Mesenchymal stem cell (in vitro differentiated cells and primary cell): Measurements from ENCODE around the gene TSC1.

Source experiments
- DNase-seq: peaks from one replicate; pipeline ENCODE4 v3.0.0-alpha.2; 2013
- H2AFZ ChIP-seq: one replicate; pipeline ENCODE4 v1.6.1; 2013; ENCODE audit warnings: low read depth, mild to moderate bottlenecking, control low read depth, inconsistent platforms, low read length, moderate library complexity
- H2AK5ac ChIP-seq: 2 replicates; pipeline ENCODE4 v1.6.1; 2013; ENCODE audit warnings: low read length, moderate library complexity, mild to moderate bottlenecking, inconsistent platforms; ENCODE audit not compliant: severe bottlenecking
- H2BK120ac ChIP-seq: one replicate; pipeline ENCODE4 v1.6.1; 2013; ENCODE audit warnings: low read depth, mild to moderate bottlenecking, inconsistent platforms, low read length, moderate library complexity
- H2BK12ac ChIP-seq, 2 experiments: one replicate each; pipeline ENCODE4 v1.6.1; 2013; ENCODE audit warnings: inconsistent platforms in 2 of 2, low read length in 2 of 2, mild to moderate bottlenecking in 2 of 2, moderate library complexity in 2 of 2, control low read depth in 1 of 2
- H2BK15ac ChIP-seq: one replicate; pipeline ENCODE4 v1.6.1; 2013; ENCODE audit warnings: mild to moderate bottlenecking, low read depth, inconsistent platforms; ENCODE audit not compliant: poor library complexity, severe bottlenecking
- H2BK5ac ChIP-seq: 2 replicates; pipeline ENCODE4 v1.6.1; 2013; ENCODE audit warnings: low read depth, mild to moderate bottlenecking, low read length, control low read depth, inconsistent platforms; ENCODE audit not compliant: poor library complexity, severe bottlenecking
- H3K14ac ChIP-seq, 2 experiments: one replicate each; pipeline ENCODE4 v1.6.1; 2013; ENCODE audit warnings: inconsistent platforms in 2 of 2, low read length in 2 of 2, control low read depth in 1 of 2, mild to moderate bottlenecking in 1 of 2, moderate library complexity in 1 of 2
- H3K18ac ChIP-seq, 2 experiments: one replicate each; pipeline ENCODE4 v1.6.1; 2013; ENCODE audit warnings: inconsistent platforms in 2 of 2, low read length in 2 of 2, control low read depth in 1 of 2, low read depth in 1 of 2, mild to moderate bottlenecking in 1 of 2
- H3K23ac ChIP-seq, 2 experiments: one replicate each; pipeline ENCODE4 v1.6.1; 2013; ENCODE audit warnings: inconsistent platforms in 2 of 2, low read length in 2 of 2, mild to moderate bottlenecking in 2 of 2, moderate library complexity in 2 of 2, control low read depth in 1 of 2
- H3K27ac ChIP-seq: 2 replicates; pipeline ENCODE4 v1.5.1; 2013; ENCODE audit warnings: mild to moderate bottlenecking, moderate library complexity, low read length, control low read depth, inconsistent platforms; ENCODE audit not compliant: poor library complexity, severe bottlenecking
- H3K27me3 ChIP-seq, 2 experiments: 2 replicates each; pipeline versions ENCODE4 v1.6.1 to v1.7.0; 2013; ENCODE audit warnings: low read length in 2 of 2, mild to moderate bottlenecking in 2 of 2, moderate library complexity in 2 of 2, control low read depth in 1 of 2, inconsistent platforms in 1 of 2; ENCODE audit not compliant: control insufficient read depth in 1 of 2, insufficient read depth in 1 of 2
- H3K36me3 ChIP-seq, 2 experiments: 2 replicates each; pipeline versions ENCODE4 v1.6.1 to v1.7.0; 2013; ENCODE audit warnings: low read length in 2 of 2, control low read depth in 1 of 2, inconsistent platforms in 1 of 2, low read depth in 1 of 2, mild to moderate bottlenecking in 1 of 2; ENCODE audit not compliant: insufficient read depth in 2 of 2, control insufficient read depth in 1 of 2
- H3K4ac ChIP-seq, 2 experiments: one replicate each; pipeline ENCODE4 v1.6.1; 2013; ENCODE audit warnings: inconsistent platforms in 2 of 2, low read length in 2 of 2, mild to moderate bottlenecking in 2 of 2, moderate library complexity in 2 of 2, control low read depth in 1 of 2, low read depth in 1 of 2
- H3K4me1 ChIP-seq: 2 replicates; pipeline ENCODE4 v1.6.1; 2013; ENCODE audit warnings: low read depth, low read length, control low read depth; ENCODE audit not compliant: control insufficient read depth, insufficient read depth
- H3K4me2 ChIP-seq: 2 replicates; pipeline ENCODE4 v1.6.1; 2013; ENCODE audit warnings: low read length, mild to moderate bottlenecking, inconsistent platforms; ENCODE audit not compliant: poor library complexity, severe bottlenecking
- H3K4me3 ChIP-seq, 2 experiments: 2 replicates each; pipeline versions ENCODE4 v1.5.1 to v1.7.0; 2013; ENCODE audit warnings: low read length in 2 of 2, mild to moderate bottlenecking in 2 of 2, control low read depth in 1 of 2, low read depth in 1 of 2; ENCODE audit not compliant: insufficient read depth in 1 of 2
- H3K79me1 ChIP-seq: replicated peaks from 2 replicates; pipeline ENCODE4 v1.6.1; 2013; ENCODE audit warnings: mild to moderate bottlenecking, control low read depth, low read length, inconsistent platforms; ENCODE audit not compliant: poor library complexity, severe bottlenecking
- H3K9ac ChIP-seq: 2 replicates; pipeline ENCODE4 v1.7.0; 2013; ENCODE audit warnings: mild to moderate bottlenecking, low read length, moderate library complexity
- H3K9me3 ChIP-seq: 2 replicates; pipeline ENCODE4 v1.7.0; 2013; ENCODE audit warnings: mild to moderate bottlenecking, low read length; ENCODE audit not compliant: control insufficient read depth
- H4K8ac ChIP-seq: one replicate; pipeline ENCODE4 v1.6.1; 2013; ENCODE audit warnings: inconsistent platforms, mild to moderate bottlenecking, low read length, moderate library complexity
- H4K91ac ChIP-seq: one replicate; pipeline ENCODE4 v1.6.1; 2013; ENCODE audit warnings: mild to moderate bottlenecking, low read length, inconsistent platforms
- WGBS: methylation state at CpG from one replicate; pipeline ENCODE4 v1.1.7; 2013; ENCODE audit warnings: mixed read lengths; 5-methylcytosine and 5-hydroxymethylcytosine counted together

TSC1 gene

DNA sequence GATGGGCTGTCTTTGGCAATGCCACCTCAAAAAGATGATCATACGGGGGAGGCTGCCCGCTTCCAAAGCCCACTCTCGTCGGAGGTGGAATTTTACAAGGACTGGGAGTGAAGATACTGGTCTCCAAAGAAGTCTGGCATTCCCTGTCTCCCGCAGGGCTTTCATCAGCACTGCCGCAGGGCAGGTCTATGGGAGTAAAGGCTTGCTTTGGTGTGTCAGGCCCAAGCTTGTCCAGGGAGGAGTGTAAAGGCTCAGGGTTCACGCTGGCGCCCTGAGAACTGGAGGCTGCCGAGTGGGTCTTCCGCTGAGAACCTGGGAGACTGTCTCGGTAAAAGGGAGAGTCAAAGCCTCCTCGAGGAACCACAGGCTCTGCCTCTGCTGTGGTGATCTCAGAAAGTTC lies 38.7 kb downstream of the TSC1 start:
- no peak for DNase-seq
- Histone ChIP-seq H2BK12ac (no peak overlapping the region), H3K27ac (no peak overlapping the region), H3K14ac (no peak overlapping the region), H2BK120ac (no peak overlapping the region), H4K91ac (no peak overlapping the region), H3K4me2 (no peak overlapping the region), H3K4me1 (peaks cover 3% of the 10 kb centered on the region), H4K8ac (no peak overlapping the region), H2BK15ac (no peak overlapping the region), H3K4me3 (no peak overlapping the region), H3K79me1 (peaks cover 4% of the 10 kb centered on the region), H3K18ac (no peak overlapping the region), H3K23ac (no peak overlapping the region), H3K9me3 (no peaks in the 10 kb centered on the region), H3K27me3 (no peaks in the 10 kb centered on the region), H2AFZ (no peak overlapping the region), H2BK5ac (no peak overlapping the region), H2AK5ac (no peak overlapping the region), H3K36me3 (peaks cover 55 to 92% of the 10 kb centered on the region in 2 experiments), H3K4ac (no peak overlapping the region), H3K9ac (no peak overlapping the region)
- WGBS, result 98% methylated on average over 12 of the region's 12 CpGs

GRCh38 chr9:132903574-132904492 lies 40.6 kb downstream of the TSC1 start:
- Histone ChIP-seq H3K9ac (no peak overlapping the region), H3K4me2 (no peak overlapping the region), H3K27ac (no peak overlapping the region), H2BK12ac (no peak overlapping the region), H2AFZ (no peak overlapping the region), H2BK120ac (no peak overlapping the region), H4K8ac (no peak overlapping the region), H3K4me1 (peaks cover 3% of the 10 kb centered on the region), H3K23ac (no peak overlapping the region), H2BK5ac (no peak overlapping the region), H3K36me3 (peaks cover 56 to 92% of the 10 kb centered on the region in 2 experiments), H3K27me3 (no peaks in the 10 kb centered on the region), H3K4ac (no peak overlapping the region), H3K79me1 (peaks cover 4% of the 10 kb centered on the region), H3K14ac (no peak overlapping the region), H2BK15ac (no peak overlapping the region), H4K91ac (no peak overlapping the region), H2AK5ac (no peak overlapping the region), H3K18ac (no peak overlapping the region), H3K4me3 (no peak overlapping the region), H3K9me3 (no peaks in the 10 kb centered on the region)
- DNase-seq, result no peak
- 85% methylated on average over 13 of the region's 13 CpGs for WGBS

GRCh38 chr9:132901858-132902831 lies 42.3 kb downstream of the TSC1 start:
- H3K4me3 ChIP-seq, result no peak overlapping the region
- peaks cover 4% of the 10 kb centered on the region for H3K79me1 ChIP-seq
- H2BK5ac ChIP-seq, result no peak overlapping the region
- H3K4me1 ChIP-seq, result peaks cover 3% of the 10 kb centered on the region
- no peak overlapping the region for H2AK5ac ChIP-seq
- H3K27ac ChIP-seq, result no peak overlapping the region
- H3K27me3 ChIP-seq, result no peaks in the 10 kb centered on the region
- DNase-seq, result peak; percentile 92
- H3K9me3 ChIP-seq, result no peaks in the 10 kb centered on the region
- no peak overlapping the region for H4K8ac ChIP-seq
- H3K4ac ChIP-seq, result no peak overlapping the region
- no peak overlapping the region for H3K18ac ChIP-seq
- H3K9ac ChIP-seq, result no peak overlapping the region
- no peak overlapping the region for H4K91ac ChIP-seq
- H3K23ac ChIP-seq, result no peak overlapping the region
- no peak overlapping the region for H2BK12ac ChIP-seq
- peaks cover 56 to 97% of the 10 kb centered on the region in 2 experiments for H3K36me3 ChIP-seq
- H3K4me2 ChIP-seq, result no peak overlapping the region
- 48% methylated on average over 10 of the region's 11 CpGs for WGBS
- H2BK120ac ChIP-seq, result no peak overlapping the region
- H2AFZ ChIP-seq, result no peak overlapping the region
- no peak overlapping the region for H2BK15ac ChIP-seq
- H3K14ac ChIP-seq, result no peak overlapping the region

DNA sequence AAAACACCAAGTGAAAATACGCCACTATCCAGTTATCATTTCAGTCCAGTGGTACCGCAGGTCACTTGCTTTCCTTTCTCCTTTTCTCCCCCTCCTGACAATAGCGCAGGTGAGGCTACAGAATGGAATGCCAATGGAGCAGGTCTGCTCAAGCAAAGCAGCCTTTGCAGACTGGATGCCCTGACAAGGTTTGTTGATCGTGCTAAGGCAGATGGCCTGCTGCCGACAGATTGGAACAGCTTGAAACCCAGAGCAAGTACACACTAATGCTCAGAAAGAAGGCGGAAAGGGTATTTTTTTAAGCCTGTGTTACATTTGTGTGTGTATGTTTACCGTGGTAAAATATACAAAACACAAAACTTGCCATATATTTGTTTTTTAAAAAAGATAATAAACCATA lies 46.4 kb downstream of the TSC1 start:
- H3K4me2 ChIP-seq, result no peak overlapping the region
- H2AFZ ChIP-seq, result no peak overlapping the region
- H3K4me3 ChIP-seq, result no peak overlapping the region
- no peak overlapping the region for H2BK15ac ChIP-seq
- peaks cover 58 to 95% of the 10 kb centered on the region in 2 experiments for H3K36me3 ChIP-seq
- no peak overlapping the region for H3K4ac ChIP-seq
- H3K27me3 ChIP-seq, result no peaks in the 10 kb centered on the region
- no peak overlapping the region for H3K9ac ChIP-seq
- no peak overlapping the region for H3K14ac ChIP-seq
- WGBS, result 96% methylated on average over 5 of the region's 7 CpGs
- no peak overlapping the region for H3K18ac ChIP-seq
- H2AK5ac ChIP-seq, result no peak overlapping the region
- H4K91ac ChIP-seq, result no peak overlapping the region
- H2BK5ac ChIP-seq, result no peak overlapping the region
- H3K4me1 ChIP-seq, result no peaks in the 10 kb centered on the region
- H3K9me3 ChIP-seq, result no peaks in the 10 kb centered on the region
- no peak overlapping the region for H2BK12ac ChIP-seq
- no peak for DNase-seq
- no peak overlapping the region for H3K23ac ChIP-seq
- no peak overlapping the region for H3K27ac ChIP-seq
- H3K79me1 ChIP-seq, result peaks cover 4% of the 10 kb centered on the region
- no peak overlapping the region for H2BK120ac ChIP-seq
- no peak overlapping the region for H4K8ac ChIP-seq
